Hematopoietic multipotent progenitor cell treated with erythropoietin and hydrocortisone succinate and interleukin-3 and kit ligand, for 4 days (in vitro differentiated cells): Measurements from ENCODE around the gene MYO10.
"Not testable (repeated sequence)": the region's sequence is repeated elsewhere in the genome, so short reads cannot be mapped to it uniquely, and the experiment has no call there.

Experiments
- DNase-seq: peaks from one replicate; pipeline ENCODE4 v3.0.0-alpha.2; 2015

Gene MYO10

GRCh38 chr5:16936150-16936988, at the start of gene MYO10:
TSS of gene MYO10 (minus strand) at chr5:16936288. CDS start at chr5:16935808, 480 bp downstream.
- DNase-seq = peak; percentile 78

- not testable (repeated sequence) for DNase-seq
Observed at GRCh38 chr5:16985304-16985703, 49.2 kb upstream of the MYO10 start.

- no peak for DNase-seq
Observed at GRCh38 chr5:16983972-16984371, 47.9 kb upstream of the MYO10 start.

GRCh38 chr5:16983022-16983639, 47.0 kb upstream of the MYO10 start:
- no peak for DNase-seq

DNA sequence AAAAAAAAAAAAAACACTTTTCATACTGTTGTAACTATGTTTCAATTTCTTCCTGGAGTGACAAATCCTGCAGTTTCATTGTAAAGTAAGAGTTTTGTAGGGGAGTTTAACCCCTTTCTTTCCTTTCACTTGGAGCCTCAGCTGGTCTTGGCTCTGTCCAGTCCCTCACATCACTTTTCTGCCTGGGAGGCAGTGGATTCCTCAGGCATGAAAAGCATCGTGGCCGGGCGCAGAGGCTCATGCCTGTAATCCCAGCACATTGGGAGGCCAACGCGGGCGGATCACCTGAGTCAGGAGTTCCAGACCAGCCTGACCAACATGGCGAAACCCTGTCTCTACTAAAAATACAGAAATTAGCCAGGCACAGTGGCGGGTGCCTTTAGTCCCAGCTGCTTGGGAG, 45.6 kb upstream of the MYO10 start:
- no peak for DNase-seq

GRCh38 chr5:16980983-16981382, 44.9 kb upstream of the MYO10 start:
- no peak for DNase-seq

DNA sequence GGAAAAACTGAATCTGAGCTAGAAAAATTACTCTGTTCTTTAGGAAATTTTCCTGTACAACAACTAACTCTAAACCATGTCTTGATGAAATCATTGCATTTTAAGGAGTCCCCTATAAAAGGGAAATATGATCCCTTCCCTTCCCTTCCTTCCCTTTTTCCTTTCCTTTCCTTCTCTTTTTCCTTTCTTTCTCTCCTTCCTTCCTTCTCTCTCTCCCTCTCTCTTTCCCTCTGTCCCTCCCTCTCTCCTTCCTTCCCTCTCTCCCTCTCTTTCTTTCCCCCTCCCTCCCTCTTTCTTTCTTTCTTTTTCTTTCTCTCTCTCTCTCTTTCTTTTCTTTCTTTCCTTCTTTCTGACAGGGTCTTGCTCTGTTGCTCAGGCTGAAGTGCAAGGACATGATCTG, 42.2 kb upstream of the MYO10 start:
- DNase-seq = no peak

GRCh38 chr5:16976625-16977008, 40.5 kb upstream of the MYO10 start:
- DNase-seq = no peak

GRCh38 chr5:16975950-16976624, 40.0 kb upstream of the MYO10 start:
- DNase-seq = peak; percentile 75

- DNase-seq = no peak
Observed at GRCh38 chr5:16974981-16975380, 38.9 kb upstream of the MYO10 start.

DNA sequence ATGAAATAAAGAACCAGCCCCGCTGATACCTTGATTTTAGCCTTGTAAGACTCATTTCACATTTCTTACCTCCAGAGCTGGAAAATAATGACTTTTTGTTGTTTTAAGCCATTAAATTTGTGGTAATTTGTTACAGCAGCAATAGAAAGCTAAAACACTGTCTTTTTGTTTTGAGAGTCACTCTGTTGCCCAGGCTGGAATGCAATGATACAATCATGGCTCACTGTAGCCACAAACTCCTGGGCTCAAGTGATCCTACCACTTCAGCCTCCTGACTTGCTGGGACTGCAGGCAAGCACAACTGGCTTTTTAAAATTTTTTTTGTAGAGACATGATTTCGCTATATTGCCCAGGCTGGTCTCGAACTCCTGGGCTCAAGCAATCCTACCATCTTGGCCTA, 34.7 kb upstream of the MYO10 start:
- no peak for DNase-seq

DNA sequence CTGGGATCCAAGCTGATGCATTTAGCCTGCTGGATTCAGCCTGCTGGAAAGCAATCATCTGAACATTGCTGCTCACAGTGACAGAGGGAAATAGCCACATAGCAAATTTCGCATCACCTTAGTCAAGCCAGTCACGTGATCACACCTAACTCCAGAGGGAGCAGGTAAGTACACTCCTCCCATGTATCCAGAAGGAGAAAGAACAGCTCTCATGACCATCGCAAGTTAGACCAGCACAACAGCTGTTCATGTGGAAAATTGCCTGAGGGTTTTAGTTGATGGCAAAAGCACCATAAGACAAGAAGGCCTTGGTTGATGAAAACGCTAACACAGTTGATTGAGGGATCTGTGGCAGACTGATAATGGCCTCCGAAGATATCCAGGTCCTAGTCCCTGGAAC, 34.2 kb upstream of the MYO10 start:
- no peak for DNase-seq

DNA sequence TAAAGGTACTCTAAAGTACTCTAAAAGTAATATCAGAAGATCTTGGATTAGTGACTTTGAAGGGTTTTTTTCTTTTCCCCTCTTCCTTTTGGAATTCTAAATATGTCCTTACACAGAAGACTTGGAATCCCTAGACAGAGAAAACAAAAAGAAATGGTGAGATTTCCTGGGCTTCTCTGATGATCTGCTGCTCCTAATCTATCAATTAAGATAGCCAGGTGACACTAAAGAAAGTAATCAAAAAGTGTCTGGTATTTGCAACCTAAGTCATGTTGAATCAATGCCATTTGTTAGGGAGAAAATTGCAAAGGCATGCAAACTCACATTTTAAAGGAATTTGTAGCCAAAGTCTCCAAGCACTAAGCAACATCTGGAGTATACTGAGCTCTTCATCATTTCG, 29.5 kb upstream of the MYO10 start:
- no peak for DNase-seq

DNA sequence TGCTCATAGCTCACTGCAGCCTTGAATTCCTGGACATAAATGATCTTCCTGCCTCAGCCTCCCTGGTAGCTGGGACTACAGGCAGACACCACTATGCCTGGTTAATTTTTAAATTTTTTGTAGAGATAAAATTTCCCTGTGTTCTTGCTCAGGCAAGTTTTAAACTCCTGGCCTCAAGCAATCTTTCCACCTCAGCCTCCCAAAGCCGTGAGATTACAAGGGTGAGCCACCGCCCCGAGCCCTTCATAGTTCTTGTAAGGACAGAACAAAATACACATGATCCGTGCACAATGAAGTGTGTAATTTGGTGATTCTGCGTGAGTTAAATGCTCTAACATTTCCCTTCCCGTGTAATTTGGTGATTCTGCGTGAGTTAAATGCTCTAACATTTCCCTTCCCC, 27.7 kb upstream of the MYO10 start:
- DNase-seq = no peak

GRCh38 chr5:16961131-16961530, 25.0 kb upstream of the MYO10 start:
- DNase-seq = no peak

DNA sequence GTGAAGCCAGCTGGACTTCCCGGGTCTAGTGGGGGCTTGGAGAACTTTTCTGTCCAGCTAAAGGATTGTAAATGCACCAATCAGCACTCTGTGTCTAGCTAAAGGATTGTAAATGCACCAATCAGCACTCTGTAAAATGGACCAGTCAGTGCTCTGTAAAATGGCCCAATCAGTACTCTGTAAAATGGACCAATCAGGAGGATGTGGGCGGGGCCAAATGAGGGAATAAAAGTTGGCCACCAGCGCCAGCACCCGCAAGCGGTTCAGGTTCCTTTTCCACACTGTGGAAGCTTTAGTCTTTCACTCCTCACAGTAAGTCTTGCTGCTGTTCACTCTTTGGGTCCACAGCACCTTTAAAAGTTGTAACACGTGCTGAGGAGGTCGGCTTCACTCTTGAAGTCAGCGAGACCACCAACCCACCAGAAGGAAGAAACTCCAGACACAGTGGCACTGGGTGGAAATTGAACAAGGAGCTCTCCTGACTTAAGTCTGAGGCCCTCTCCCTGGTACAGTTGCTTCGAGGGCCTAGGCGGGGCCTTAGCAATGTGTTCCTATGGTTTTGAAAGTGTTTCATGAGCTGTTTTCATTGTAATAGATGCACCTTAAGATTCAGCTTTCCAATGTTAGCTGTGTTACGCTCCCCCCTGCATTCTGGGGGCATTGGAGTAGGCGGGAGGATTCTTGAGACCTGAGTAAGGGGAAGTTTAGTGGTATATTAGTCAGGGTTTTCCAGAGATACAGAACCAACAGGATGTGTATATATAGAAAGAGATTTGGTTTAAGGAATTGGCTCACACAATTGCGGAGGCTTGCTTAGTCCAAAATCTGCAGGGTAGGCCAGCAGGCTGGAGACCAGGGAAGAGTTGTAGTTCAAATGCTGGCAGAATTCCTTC, 21.5 kb upstream of the MYO10 start:
- DNase-seq = no peak

DNA sequence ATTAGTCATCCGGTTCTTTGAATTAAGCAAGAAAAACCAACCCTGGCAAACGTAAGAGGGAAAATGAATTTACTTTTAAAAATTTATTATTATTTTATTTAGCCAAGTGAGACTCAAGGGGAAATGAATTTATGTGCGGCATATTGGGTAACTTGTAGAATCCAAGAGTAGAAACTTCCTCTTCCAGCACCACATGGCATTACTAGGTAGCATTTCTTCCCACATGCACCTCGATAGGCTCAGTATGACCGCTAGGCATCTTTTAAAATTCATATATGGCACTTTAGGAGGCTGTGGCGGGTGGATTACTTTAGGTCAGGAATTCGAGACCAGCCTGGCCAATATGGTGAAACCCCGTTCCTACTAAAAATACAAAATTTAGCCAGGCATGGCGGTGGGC, 17.6 kb upstream of the MYO10 start:
- no peak for DNase-seq

DNA sequence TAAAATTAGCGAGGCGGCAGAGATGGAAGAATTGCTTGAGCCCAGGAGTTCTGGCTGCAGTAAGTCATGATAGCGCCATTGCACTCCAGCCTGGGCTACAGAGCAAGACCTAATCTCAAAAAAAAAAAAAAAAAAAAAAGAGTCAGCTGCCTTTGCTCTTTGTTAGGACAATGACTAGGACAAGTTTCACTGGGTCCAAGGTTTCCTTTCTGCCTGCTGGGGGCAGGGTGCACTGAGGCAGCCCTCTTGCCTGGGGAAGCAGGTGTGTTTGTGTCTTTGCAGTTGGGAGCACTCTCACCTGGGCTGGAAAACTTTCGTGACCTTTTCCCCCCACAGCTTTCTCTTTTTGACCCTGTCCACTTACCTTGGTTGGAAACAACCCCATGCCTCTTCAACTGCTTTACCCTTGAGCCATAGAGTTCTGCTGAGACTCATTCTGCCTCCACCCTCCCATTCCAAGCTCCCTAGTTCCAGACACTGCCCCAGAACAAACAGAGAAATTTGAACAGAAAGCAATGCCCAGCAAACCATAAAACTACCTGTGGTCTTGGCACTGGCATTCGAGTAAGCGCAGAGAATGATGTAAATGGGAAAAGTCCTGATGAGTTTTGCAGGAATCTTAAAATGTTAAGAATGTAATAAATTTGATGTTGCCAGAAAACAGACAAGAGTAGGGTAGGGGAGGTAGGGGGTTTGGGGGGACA, 17.0 kb upstream of the MYO10 start:
- DNase-seq = no peak

DNA sequence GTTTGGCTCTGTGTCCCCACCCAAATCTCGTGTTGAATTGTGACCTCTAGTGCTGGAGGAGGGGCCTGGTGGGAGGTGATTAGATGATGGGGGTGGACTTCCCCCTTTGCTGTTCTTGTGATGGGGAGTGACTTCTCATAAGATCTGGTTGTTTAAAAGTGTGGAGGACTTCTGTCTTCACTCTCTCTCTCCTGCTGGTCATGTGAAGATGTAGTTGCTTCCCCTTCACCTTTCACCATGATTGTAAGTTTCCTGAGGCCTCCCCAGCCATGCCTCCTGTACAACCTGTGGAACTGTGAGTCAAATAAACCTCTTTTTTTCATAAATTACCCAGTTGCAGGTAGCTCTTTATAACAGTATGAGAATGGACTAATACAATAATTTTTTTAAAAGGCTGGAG, 10.6 kb upstream of the MYO10 start:
- DNase-seq = no peak

GRCh38 chr5:16944816-16945562, 8.9 kb upstream of the MYO10 start:
- DNase-seq = no peak

- no peak for DNase-seq
Observed at GRCh38 chr5:16943846-16944678, 8.0 kb upstream of the MYO10 start.
